GM04504 (cell line): ENCODE results near the gene CD1C.
"Not testable (repeated sequence)": the region's sequence is repeated elsewhere in the genome, so short reads cannot be mapped to it uniquely, and the experiment has no call there.

Experiments
- DNase-seq: peaks from one replicate; pipeline ENCODE4 v3.0.0-alpha.2; 2012; ENCODE audit warnings: low read depth

The CD1C gene

DNA sequence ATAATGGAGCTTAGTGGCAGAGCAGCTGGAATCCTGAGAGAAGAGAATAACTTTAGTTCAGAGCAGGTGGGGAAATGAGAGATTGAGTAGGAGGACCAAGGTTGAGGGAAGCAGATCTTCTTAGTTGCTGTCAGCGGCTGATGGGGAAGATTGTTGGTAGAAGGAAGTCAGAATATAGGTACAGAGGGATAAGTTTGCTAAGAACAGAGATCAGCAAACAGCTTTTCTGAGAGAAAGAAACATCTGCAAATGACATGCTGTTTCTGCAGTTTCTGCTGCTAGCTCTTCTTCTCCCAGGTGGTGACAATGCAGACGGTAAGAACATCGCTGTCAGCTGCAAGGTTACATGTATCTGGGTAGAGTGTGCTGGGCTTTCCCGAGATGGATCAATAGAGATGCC, at the start of gene CD1C:
Gene CD1C, plus strand, starts transcription at position 113 of the 400 bp plus-strand sequence. Its CDS starts 142 bp downstream, at position 255.
- DNase-seq = no peak

GRCh38 chr1:158246650-158247049, 43.1 kb upstream of the CD1C start:
- no peak for DNase-seq

- DNase-seq = no peak
These were observed 41.6 kb upstream of the CD1C start for GRCh38 chr1:158248118-158248517.

GRCh38 chr1:158248771-158249170, 41.0 kb upstream of the CD1C start:
- no peak for DNase-seq

DNA sequence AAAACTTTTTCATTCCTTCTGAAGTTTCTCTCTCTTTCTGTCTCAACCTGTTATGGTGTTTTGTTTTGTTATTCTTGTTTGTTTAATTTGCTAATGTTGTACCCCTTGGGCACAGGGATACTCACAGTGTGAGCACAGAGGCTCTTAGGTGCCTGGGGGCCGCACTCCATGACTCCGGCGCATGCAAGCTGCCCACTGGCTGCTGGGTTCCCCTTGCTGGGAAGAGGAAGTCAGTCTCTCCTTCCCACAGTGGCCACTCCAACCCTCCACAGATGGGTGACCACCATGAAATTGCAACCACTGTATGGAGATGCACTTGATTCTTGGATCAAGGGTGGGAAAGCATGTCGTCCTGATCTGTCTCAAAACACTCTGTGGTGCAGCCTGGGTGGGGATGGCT, 40.1 kb upstream of the CD1C start:
- no peak for DNase-seq

DNA sequence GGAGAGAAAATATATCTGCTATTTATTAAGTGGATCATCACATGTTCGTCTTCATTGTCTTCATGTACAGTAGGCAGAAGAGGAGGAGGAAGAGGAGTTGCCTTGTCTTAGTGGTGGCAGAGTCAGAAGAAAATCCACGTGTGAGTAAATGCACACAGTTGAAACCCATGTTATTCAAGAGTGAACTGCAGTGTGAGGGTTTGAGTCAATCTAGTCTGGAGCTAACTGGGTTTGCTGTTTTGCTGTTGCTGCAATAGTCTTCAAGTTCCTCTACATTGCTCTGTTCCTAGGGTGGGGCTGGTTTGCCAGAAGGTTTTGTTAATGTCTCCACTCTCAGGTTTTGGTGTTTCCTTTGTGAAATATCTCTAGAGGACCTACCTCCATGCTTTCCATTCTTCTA, 38.6 kb upstream of the CD1C start:
- no peak for DNase-seq

DNA sequence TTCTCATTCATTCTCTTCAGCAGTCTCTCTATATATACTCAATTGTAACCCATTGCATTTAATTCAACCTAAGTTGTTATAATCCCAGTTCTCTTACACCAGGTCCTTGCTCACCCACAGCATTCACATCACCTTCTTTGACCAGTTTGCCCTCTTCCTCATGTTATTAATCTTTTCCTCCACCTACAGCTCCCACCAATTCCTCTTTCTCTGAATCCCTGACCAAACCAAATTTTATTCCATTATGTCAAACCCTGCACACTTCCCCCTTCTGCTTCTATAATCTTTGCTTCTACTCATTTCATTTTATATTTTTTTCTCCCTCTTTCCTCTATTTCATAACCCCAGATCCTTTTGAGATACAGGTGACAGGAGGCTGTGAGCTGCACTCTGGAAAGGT, 34.1 kb upstream of the CD1C start:
- no peak for DNase-seq

DNA sequence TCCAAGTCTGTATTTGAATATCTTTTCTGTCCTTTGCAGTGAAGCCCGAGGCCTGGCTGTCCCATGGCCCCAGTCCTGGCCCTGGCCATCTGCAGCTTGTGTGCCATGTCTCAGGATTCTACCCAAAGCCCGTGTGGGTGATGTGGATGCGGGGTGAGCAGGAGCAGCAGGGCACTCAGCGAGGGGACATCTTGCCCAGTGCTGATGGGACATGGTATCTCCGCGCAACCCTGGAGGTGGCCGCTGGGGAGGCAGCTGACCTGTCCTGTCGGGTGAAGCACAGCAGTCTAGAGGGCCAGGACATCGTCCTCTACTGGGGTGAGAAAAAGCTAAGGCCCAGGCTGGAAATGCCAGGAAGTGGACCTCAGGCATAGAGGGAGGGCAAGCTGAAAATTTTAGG, 33.0 kb upstream of the CD1C start:
- DNase-seq = not testable (repeated sequence)

- no peak for DNase-seq
These were observed 31.8 kb upstream of the CD1C start for GRCh38 chr1:158257888-158258287.

DNA sequence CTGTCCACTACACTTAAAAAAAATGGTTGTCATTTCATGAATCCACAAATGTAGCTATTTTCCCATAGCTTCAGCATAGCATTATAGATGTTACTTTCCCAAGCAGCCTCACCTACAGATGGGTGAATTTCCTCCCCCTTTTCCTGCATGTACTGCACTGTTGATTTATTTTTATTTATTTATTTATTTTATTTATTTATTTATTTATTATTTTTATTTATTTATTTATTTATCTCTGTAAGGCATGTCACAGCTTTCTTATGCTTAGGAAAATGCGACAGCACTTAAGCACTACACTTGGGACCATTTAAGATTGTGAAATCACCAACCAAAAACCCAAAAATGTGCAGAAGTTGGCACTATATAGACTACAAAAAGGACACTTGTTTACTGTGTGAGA, 30.6 kb upstream of the CD1C start:
- no peak for DNase-seq

GRCh38 chr1:158272681-158273080, 17.0 kb upstream of the CD1C start:
- no peak for DNase-seq

GRCh38 chr1:158274797-158275196, 14.9 kb upstream of the CD1C start:
- DNase-seq = no peak

DNA sequence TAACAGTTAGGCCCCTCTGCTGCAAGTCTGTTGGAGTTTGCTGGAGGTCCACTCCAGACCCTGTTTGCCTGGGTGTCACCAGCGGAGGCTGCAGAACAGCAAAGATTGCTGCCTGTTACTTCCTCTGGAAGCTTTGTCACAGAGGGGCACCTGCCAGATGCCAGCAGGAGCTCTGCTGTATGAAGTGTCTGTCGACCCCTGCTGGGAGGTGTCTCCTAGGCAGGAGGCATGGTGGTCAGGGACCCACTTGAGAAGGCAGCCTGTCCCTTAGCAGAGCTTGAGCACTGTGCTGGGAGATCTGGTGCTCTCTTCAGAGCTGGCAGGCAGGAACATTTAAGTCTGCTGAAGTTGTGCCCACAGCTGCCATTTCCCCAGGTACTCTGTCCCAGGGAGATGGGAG, 7.3 kb upstream of the CD1C start:
- not testable (repeated sequence) for DNase-seq

DNA sequence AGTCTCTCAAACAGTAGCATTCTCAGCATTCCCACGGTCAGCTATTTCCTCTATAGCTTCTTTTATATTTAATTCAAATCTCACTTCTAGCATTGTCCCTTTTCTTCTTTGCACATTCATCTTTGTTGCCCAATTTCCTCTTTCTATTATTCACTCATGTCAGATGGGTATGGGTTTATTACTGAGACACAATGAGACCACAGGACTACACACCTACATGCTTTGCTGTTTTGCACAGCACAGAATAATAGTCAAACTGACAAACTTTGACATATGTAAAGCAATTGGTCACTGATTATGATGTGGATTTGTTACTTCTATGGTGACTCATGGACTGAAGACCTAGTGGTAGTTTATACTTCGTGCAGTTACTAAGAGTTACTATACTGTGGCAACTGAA, 5.8 kb upstream of the CD1C start:
- DNase-seq = no peak

GRCh38 chr1:158285756-158286241, 3.9 kb upstream of the CD1C start:
- DNase-seq = no peak

GRCh38 chr1:158286487-158286886, 3.2 kb upstream of the CD1C start:
- no peak for DNase-seq

- no peak for DNase-seq
These were observed 2.8 kb upstream of the CD1C start for GRCh38 chr1:158286941-158287346.

DNA sequence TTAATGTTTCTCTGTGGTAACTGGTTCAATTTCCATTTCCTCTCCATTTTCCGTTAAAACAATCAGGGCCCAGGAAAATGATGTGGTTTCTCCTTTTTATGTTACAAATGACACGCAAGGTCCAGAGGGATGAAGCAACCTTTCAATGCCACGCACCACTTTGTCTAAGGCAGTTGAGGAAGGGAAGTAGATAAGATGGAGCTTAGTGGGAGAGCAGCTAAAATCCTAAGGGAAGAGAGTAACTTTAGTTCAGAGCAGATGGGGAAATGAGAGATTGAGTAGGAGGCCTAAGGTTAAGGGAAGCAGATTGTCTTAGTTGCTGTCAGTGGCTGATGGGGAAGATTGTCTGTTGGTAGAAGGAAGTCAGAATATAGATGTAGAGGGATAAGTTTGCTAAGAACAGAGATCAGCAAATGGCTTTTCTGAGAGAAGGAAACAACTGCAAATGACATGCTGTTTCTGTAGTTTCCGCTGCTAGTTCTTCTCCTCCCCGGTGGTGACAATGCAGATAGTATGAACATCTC, 660 bp downstream of the CD1C start:
- no peak for DNase-seq

GRCh38 chr1:158295791-158296190, 6.1 kb downstream of the CD1C start:
- no peak for DNase-seq

DNA sequence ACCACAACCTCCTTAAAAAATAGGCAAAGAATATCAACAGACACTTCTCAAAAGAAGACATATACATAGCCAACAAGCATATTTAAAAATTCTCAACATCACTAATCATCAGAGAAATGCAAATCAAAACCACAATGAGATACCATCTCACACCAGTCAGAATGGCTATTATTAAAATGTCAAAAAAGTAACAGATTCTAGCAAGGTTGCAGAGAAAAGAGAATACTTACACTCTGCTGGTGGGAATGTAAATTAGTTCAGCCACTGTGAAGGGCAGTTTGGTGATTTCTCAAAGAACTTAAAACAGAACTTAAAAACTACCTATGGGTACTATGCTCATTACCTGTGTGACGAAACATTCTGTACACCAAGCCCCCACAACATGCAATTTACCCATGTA, 20.9 kb downstream of the CD1C start:
- DNase-seq = no peak

- DNase-seq = no peak
These were observed 21.3 kb downstream of the CD1C start for GRCh38 chr1:158311066-158311465.

DNA sequence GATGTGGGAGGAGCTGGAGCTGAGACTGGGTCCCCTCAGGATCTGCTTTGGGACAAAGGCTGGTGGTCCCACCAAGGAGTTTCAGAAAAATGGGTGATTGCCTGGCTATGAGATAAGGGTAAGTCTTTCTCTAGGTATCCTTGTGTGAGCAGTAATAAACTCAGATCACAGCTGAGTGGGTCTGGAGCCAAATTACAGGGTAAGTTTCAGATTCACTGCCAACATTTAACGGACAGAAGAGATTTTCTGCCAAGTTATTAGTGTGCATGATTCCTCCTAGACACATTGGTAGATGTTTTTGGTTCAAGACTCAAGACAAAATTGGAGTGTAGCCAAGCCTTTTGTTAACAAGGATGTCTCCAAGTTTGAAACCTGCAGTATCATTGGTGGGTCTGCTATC, 34.1 kb downstream of the CD1C start:
- no peak for DNase-seq

- no peak for DNase-seq
These were observed 34.7 kb downstream of the CD1C start for GRCh38 chr1:158324395-158324794.

DNA sequence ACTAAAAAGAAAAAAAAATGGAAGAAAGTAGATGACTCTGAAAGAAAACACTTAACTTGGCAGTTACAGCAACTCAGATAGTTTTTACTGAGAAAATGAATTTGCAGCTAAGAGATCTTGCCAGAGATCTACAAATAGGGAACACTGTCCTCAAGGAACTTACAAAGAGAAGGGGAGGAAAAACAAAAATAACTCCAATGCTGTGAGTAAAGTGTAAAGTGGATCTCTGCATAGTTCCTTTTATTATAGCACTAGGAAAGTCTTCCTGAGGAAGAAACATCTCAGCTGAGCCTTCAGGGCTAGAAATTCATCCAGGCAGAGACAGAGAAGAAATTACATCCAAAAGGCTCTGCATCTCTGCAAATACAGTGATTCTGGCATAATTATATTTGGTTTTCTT, 37.8 kb downstream of the CD1C start:
- no peak for DNase-seq

- DNase-seq = no peak
These were observed 38.7 kb downstream of the CD1C start for GRCh38 chr1:158328426-158328825.
